ENCODE measurements around the gene CCDC30. TPM values are rescaled to one million over a fixed set of nuclear protein-coding genes. Genes with fewer than 3 reads are reported as not detected.

CCDC30 gene
- total RNA-seq, 4 donors from 2014 or later = 0.99 to 4.1 (median 1.7) TPM

DNA sequence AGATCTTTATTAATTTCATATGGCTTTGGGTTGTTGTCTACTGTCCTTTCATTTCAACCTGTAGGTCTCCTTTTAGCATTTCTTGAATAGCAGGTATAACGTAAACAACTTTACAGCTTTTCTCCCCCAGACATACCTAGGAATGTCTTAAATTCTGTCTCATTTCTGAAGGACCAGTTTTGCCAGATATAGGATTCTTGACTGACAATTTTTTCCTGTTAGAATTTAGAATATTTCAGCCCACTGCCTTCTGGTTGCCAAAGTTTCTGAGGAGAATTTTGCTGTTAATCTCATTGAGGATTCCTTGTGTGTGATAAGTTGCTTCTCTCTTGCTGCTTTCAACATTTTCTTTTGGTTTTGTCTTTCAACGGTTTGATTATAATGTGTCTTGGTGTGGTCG lies 60.1 kb downstream of the CCDC30 start:
- H3K4me3 ChIP-seq = no peak overlapping the region
- H3K27ac ChIP-seq (replicated peaks in 1 of 4) = no peak overlapping the region
- WGBS = 86% methylated on average over 3 of the region's 3 CpGs
- no peaks in the 10 kb centered on the region for H3K27me3 ChIP-seq
- H3K9me3 ChIP-seq = peaks cover 0 to 21% (median 13%) of the 10 kb centered on the region in 4 donors
- H3K36me3 ChIP-seq = no peaks in the 10 kb centered on the region
- no peaks in the 10 kb centered on the region for H3K4me1 ChIP-seq
- DNase-seq (ENCODE audit: extremely low spot score) = no peak
- intact Hi-C loops (cut with DNase I) = no loop called here
- TF ChIP-seq POLR2A (IDR thresholded peaks at IDR 0.05; ENCODE audit: low read depth) = no peak
- TF ChIP-seq, protein P1, sequence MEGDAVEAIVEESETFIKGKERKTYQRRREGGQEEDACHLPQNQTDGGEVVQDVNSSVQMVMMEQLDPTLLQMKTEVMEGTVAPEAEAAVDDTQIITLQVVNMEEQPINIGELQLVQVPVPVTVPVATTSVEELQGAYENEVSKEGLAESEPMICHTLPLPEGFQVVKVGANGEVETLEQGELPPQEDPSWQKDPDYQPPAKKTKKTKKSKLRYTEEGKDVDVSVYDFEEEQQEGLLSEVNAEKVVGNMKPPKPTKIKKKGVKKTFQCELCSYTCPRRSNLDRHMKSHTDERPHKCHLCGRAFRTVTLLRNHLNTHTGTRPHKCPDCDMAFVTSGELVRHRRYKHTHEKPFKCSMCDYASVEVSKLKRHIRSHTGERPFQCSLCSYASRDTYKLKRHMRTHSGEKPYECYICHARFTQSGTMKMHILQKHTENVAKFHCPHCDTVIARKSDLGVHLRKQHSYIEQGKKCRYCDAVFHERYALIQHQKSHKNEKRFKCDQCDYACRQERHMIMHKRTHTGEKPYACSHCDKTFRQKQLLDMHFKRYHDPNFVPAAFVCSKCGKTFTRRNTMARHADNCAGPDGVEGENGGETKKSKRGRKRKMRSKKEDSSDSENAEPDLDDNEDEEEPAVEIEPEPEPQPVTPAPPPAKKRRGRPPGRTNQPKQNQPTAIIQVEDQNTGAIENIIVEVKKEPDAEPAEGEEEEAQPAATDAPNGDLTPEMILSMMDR (IDR thresholded peaks at IDR 0.05) = no peak
- TF ChIP-seq POLR2AphosphoS5 (IDR thresholded peaks at IDR 0.05) = no peak
- no peak for TF ChIP-seq EP300 (IDR thresholded peaks at IDR 0.05)

DNA sequence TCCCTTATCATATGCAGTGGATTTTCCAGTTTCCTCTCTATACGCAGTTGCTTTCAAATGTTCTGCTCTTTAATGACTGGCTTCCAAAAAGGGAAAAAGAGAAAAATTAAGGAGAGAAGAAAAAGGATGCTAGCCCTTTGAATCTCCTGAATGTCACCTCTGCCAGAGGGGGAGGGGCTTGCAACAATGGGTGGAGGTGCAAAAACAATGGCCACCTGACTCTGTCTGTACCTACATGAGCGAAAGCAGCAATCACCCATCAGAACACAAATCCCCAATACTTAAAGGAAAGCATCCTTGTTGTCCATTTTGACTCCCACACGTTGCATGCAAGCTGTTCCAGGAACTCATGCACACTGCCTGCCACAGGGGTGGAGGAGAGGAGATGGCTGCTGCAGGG lies 61.2 kb downstream of the CCDC30 start:
- DNase-seq (ENCODE audit: extremely low spot score) = no peak
- Histone ChIP-seq H3K9me3 (peaks cover 0 to 11% (median 2%) of the 10 kb centered on the region in 4 donors), H3K4me1 (no peaks in the 10 kb centered on the region), H3K27ac (replicated peaks in 1 of 4) (no peak overlapping the region), H3K4me3 (no peak overlapping the region), H3K27me3 (no peaks in the 10 kb centered on the region), H3K36me3 (no peaks in the 10 kb centered on the region)
- 80% methylated on average over 3 of the region's 3 CpGs for WGBS
- no peak for TF ChIP-seq EP300 (IDR thresholded peaks at IDR 0.05)
- TF ChIP-seq POLR2AphosphoS5 (IDR thresholded peaks at IDR 0.05) = no peak
- TF ChIP-seq, protein P1 (IDR thresholded peaks at IDR 0.05) = no peak
- TF ChIP-seq POLR2A (IDR thresholded peaks at IDR 0.05; ENCODE audit: low read depth) = no peak
- intact Hi-C loops (cut with DNase I) = no loop called here

DNA sequence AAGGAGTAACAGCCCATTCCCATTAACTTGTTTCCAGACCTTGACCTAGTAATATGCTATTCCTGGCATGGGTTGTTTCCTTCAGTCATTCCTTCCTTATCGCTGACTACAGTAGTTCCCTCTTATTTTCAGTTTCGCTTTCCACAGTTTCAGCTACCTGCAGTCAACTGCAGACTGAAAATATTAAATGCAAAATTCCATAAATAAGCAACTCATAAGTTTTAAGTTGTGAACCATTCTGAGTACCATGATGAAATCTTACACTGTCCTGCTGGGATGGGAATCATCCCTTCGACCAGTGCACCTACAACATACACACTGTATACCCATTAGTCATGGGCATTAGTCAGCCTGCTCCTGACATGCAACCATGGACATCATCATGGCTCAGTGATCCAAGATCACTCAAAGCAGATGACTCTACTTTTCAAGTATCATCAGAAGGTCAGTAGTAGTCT lies 66.7 kb downstream of the CCDC30 start:
- Histone ChIP-seq H3K36me3 (no peaks in the 10 kb centered on the region), H3K9me3 (no peaks in the 10 kb centered on the region), H3K27ac (replicated peaks in 1 of 4) (no peak overlapping the region), H3K4me3 (peak overlapping the region in 1 of 4 donors; percentile 12), H3K27me3 (no peaks in the 10 kb centered on the region), H3K4me1 (no peaks in the 10 kb centered on the region)
- DNase-seq (ENCODE audit: extremely low spot score) = no peak
- intact Hi-C loops (cut with DNase I) = no loop called here
- WGBS = 73% methylated on average over 3 of the region's 3 CpGs
- TF ChIP-seq, protein P1 (IDR thresholded peaks at IDR 0.05) = no peak
- TF ChIP-seq EP300 (IDR thresholded peaks at IDR 0.05) (no peak), POLR2A (IDR thresholded peaks at IDR 0.05; ENCODE audit: low read depth) (no peak), POLR2AphosphoS5 (IDR thresholded peaks at IDR 0.05) (no peak)

DNA sequence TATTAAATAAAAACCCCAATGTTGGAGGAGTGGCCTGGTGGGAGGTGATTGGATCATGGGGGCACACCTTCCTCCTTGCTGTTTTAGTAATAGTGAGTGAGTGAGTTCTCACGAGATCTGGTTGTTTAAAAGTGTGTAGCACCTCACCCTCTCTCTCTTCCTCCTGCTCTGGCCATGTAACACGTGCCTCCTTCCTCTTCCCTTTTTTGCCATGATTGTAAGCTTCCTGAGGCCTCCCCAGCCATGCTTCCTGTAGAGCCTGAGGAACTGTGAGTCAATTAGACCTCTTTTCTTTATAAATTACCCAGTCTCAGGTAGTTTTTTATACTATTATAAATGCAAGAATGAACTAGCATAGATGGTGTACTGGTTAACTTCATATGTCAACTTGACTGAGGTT lies 68.0 kb downstream of the CCDC30 start:
- Histone ChIP-seq H3K27ac (replicated peaks in 1 of 4) (no peak overlapping the region), H3K9me3 (no peaks in the 10 kb centered on the region), H3K36me3 (no peaks in the 10 kb centered on the region), H3K27me3 (no peaks in the 10 kb centered on the region), H3K4me1 (no peaks in the 10 kb centered on the region), H3K4me3 (no peak overlapping the region)
- 82% methylated on average over 2 of the region's 2 CpGs for WGBS
- intact Hi-C loops (cut with DNase I) = no loop called here
- TF ChIP-seq, protein P1 (IDR thresholded peaks at IDR 0.05) = no peak
- TF ChIP-seq POLR2AphosphoS5 (IDR thresholded peaks at IDR 0.05) (no peak), EP300 (IDR thresholded peaks at IDR 0.05) (no peak), POLR2A (IDR thresholded peaks at IDR 0.05; ENCODE audit: low read depth) (no peak)
- DNase-seq (ENCODE audit: extremely low spot score) = no peak

All from esophagus muscularis mucosa (tissue), 4 donors.